ACC112 (cell line): ENCODE data around the gene CAMK2G.

Source experiments
- H2AFZ ChIP-seq: fragments of 200-600 bp; sonication (generic); one replicate; pipeline ENCODE4 v1.6.0; 2017; ENCODE audit warnings: antibody characterized with exemption, low read length; ENCODE audit not compliant: unreplicated experiment
- H3K27ac ChIP-seq: fragments of 200-600 bp; sonication (generic); 2 replicates; pipeline ENCODE4 v1.5.1; 2014; ENCODE audit warnings: low read depth, mild to moderate bottlenecking, antibody characterized with exemption, low read length, moderate library complexity
- H3K27me3 ChIP-seq: fragments of 200-600 bp; sonication (generic); 2 replicates; pipeline ENCODE4 v1.6.1; 2014; ENCODE audit warnings: mild to moderate bottlenecking, antibody characterized with exemption, low read length, moderate library complexity, mixed read lengths; ENCODE audit not compliant: insufficient read depth
- H3K36me3 ChIP-seq: fragments of 200-600 bp; sonication (generic); 2 replicates; pipeline ENCODE4 v1.6.1; 2016; ENCODE audit warnings: mild to moderate bottlenecking, antibody characterized with exemption, low read length, moderate library complexity, mixed read lengths; ENCODE audit not compliant: insufficient read depth
- H3K4me1 ChIP-seq: fragments of 200-600 bp; sonication (generic); one replicate; pipeline ENCODE4 v1.6.1; 2016; ENCODE audit warnings: low read length, mixed read lengths; ENCODE audit not compliant: insufficient read depth, unreplicated experiment, control insufficient read depth
- H3K4me3 ChIP-seq: fragments of 200-600 bp; sonication (generic); 2 replicates; pipeline ENCODE4 v1.5.1; 2014; ENCODE audit warnings: mild to moderate bottlenecking, low read depth, low read length
- H3K79me2 ChIP-seq: fragments of 200-600 bp; sonication (generic); one replicate; pipeline ENCODE4 v1.6.0; 2016; ENCODE audit warnings: low read length; ENCODE audit not compliant: control insufficient read depth, unreplicated experiment, insufficient read depth

Gene CAMK2G

DNA sequence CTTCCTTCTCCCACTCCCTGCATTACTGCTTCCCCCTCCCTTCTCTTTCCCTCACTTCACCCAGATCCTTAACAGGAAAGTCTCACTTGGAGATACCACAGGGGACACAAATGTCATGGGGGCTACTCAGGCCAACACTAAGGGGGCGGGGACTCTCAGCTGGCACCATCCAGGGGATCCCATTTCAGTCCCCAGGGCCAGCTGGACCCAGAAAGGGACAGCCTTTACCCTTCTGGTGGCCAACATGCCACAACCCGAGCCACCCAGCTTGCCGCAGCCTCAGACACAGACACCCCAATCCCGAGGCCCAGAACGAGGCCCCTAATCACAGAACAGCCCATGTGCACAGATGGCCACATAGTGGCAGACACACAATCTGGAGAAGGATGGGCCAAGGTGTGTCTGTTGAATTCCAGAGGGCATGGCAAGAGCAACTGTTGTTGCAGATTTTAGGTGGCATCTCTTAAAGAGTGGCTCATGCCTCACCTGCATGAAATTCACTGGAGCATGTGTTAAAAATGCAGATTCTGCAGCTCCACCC, 5.6 kb downstream of the CAMK2G start:
- no peak overlapping the region for H3K4me3 ChIP-seq
- H3K27me3 ChIP-seq, result no peaks in the 10 kb centered on the region
- H3K79me2 ChIP-seq, result peaks cover 5% of the 10 kb centered on the region
- no peaks in the 10 kb centered on the region for H3K36me3 ChIP-seq
- peaks cover 5% of the 10 kb centered on the region for H3K4me1 ChIP-seq
- H3K27ac ChIP-seq, result no peak overlapping the region
- no peak overlapping the region for H2AFZ ChIP-seq

GRCh38 chr10:73867871-73868631, 6.3 kb downstream of the CAMK2G start:
- Histone ChIP-seq H3K4me1 (peaks cover 2% of the 10 kb centered on the region), H3K27me3 (no peaks in the 10 kb centered on the region), H3K4me3 (no peak overlapping the region), H3K27ac (no peak overlapping the region), H3K79me2 (peaks cover 2% of the 10 kb centered on the region), H3K36me3 (no peaks in the 10 kb centered on the region), H2AFZ (no peak overlapping the region)

- Histone ChIP-seq H3K27me3 (no peaks in the 10 kb centered on the region), H3K4me1 (no peaks in the 10 kb centered on the region), H3K4me3 (no peak overlapping the region), H2AFZ (no peak overlapping the region), H3K27ac (no peak overlapping the region), H3K36me3 (no peaks in the 10 kb centered on the region), H3K79me2 (no peaks in the 10 kb centered on the region)
Measured at GRCh38 chr10:73867126-73867807, 7.1 kb downstream of the CAMK2G start.

DNA sequence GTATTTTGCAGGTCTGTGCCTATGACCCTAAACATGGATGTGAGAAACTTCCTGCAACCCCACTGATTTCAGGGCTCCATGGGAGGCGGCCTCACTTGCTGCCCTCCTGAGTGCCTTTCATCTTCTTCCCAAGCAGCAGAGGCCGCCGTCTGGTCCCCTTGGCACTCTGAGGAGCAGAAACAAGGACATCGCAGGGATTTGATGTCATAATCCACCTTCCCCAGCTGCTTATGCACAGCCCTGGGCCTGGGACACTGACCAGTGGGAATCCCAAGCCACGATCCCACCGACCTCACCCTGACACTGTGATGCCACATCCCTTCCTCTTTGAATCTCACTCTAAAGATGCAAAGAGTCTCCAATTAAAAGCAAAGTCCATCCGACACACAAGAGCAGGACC, 7.7 kb downstream of the CAMK2G start:
- Histone ChIP-seq H3K4me3 (no peak overlapping the region), H2AFZ (no peak overlapping the region), H3K27ac (no peak overlapping the region), H3K36me3 (no peaks in the 10 kb centered on the region), H3K27me3 (no peaks in the 10 kb centered on the region), H3K4me1 (no peaks in the 10 kb centered on the region), H3K79me2 (no peaks in the 10 kb centered on the region)

GRCh38 chr10:73865459-73866442, 8.6 kb downstream of the CAMK2G start:
- Histone ChIP-seq H3K79me2 (no peaks in the 10 kb centered on the region), H3K27me3 (no peaks in the 10 kb centered on the region), H3K36me3 (no peaks in the 10 kb centered on the region), H3K27ac (no peak overlapping the region), H3K4me3 (no peak overlapping the region), H3K4me1 (no peaks in the 10 kb centered on the region), H2AFZ (no peak overlapping the region)

GRCh38 chr10:73865107-73865458, 9.3 kb downstream of the CAMK2G start:
- Histone ChIP-seq H3K27me3 (no peaks in the 10 kb centered on the region), H3K4me3 (no peak overlapping the region), H3K79me2 (no peaks in the 10 kb centered on the region), H2AFZ (no peak overlapping the region), H3K27ac (no peak overlapping the region), H3K4me1 (peaks cover 5% of the 10 kb centered on the region), H3K36me3 (no peaks in the 10 kb centered on the region)

DNA sequence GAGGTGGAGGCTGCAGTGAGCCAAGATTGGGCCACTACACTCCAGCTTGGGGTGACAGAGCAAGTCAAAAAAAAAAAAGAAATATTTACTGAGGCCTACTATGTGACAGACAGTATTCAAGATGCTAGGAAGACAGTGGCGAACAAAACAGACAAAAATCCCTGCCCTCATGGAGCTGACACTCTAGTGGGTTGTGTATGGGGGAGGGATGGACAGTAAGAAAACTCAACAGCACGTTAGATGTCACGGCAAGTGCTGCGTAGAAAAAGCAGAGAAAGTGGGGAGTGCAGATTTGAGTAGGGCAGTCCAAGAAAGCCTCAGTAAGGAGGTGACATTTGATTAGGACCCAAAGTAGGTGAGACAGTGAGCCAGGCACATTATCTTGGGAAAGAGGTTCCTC, 10.1 kb downstream of the CAMK2G start:
- no peak overlapping the region for H2AFZ ChIP-seq
- H3K27ac ChIP-seq, result no peak overlapping the region
- peaks cover 13% of the 10 kb centered on the region for H3K4me1 ChIP-seq
- no peak overlapping the region for H3K4me3 ChIP-seq
- no peaks in the 10 kb centered on the region for H3K27me3 ChIP-seq
- no peaks in the 10 kb centered on the region for H3K36me3 ChIP-seq
- H3K79me2 ChIP-seq, result no peaks in the 10 kb centered on the region

DNA sequence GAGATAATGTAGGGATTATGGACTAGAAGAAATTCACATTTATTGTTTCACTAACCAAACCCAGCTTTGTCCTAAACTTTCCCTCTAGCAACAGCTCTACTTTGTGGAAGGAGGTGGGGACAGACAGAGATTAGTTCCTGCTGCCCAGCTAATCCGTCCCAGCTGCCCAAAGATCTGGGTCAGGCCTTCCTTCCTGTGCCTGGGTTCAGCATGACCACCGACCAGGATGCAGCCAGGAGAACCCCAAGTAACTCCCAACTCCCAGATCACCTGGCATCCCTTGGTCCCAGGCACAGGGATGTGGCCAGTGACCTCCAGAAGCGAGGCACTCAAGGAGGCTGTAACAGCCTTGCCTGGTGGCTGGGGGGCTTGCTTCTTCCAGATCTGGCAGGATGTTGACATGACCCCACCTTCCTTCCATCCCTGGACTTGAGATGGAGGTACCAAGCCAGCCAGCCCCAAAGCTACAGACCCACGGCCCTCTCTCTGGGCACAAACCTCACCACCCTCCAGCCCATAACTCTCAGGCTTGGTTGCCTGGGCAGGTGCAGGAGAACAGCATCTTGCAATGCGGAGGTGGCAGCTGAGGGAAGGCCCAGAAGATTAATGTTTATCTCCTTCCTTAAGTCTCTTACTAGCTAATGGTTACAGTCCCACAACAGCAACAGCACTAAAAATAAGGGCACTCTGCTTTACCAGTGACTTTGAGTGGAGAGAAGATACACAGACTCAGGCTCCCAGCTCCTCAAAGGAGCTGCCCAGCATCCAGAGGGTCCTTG, 11.1 kb downstream of the CAMK2G start:
- H3K27me3 ChIP-seq, result no peaks in the 10 kb centered on the region
- no peak overlapping the region for H3K27ac ChIP-seq
- no peak overlapping the region for H3K4me3 ChIP-seq
- H3K79me2 ChIP-seq, result no peaks in the 10 kb centered on the region
- no peaks in the 10 kb centered on the region for H3K36me3 ChIP-seq
- H2AFZ ChIP-seq, result no peak overlapping the region
- H3K4me1 ChIP-seq, result peaks cover 23% of the 10 kb centered on the region

GRCh38 chr10:73862011-73862410, 12.3 kb downstream of the CAMK2G start:
- Histone ChIP-seq H3K27ac (no peak overlapping the region), H3K27me3 (no peaks in the 10 kb centered on the region), H3K36me3 (no peaks in the 10 kb centered on the region), H2AFZ (no peak overlapping the region), H3K4me3 (no peak overlapping the region), H3K4me1 (peaks cover 35% of the 10 kb centered on the region), H3K79me2 (no peaks in the 10 kb centered on the region)
